UCSD-AML1 (cell line): ENCODE results near the gene GIT2.

Experiments used
- DNase-seq: peaks from one replicate; lab custom pipeline; 2025; ENCODE audit not compliant: unreplicated experiment; lab: John Stamatoyannopoulos, UW

Gene GIT2

GRCh38 chr12:109982210-109982609, 14.0 kb downstream of the GIT2 start:
- no peak for DNase-seq

GRCh38 chr12:109981311-109981710, 14.9 kb downstream of the GIT2 start:
- DNase-seq, result no peak

DNA sequence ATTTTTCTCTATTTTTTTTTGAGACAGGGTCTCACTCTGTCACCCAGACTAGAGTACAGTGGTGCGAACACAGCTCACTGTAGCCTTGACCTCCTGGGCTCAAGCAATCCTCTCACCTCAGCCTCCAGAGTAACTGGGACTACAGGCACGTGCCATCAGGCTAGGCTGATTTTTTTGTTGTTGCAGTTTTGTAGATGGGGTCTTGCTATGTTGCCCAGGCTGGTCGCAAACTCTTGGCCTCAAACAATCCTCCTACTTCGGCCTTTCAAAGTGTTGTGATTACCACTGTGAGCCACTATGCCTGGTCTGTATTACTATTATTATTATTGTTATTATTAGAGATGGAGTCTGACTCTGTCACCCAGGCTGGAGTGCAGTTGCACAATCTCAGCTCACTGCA, 23.3 kb downstream of the GIT2 start:
- no peak for DNase-seq

DNA sequence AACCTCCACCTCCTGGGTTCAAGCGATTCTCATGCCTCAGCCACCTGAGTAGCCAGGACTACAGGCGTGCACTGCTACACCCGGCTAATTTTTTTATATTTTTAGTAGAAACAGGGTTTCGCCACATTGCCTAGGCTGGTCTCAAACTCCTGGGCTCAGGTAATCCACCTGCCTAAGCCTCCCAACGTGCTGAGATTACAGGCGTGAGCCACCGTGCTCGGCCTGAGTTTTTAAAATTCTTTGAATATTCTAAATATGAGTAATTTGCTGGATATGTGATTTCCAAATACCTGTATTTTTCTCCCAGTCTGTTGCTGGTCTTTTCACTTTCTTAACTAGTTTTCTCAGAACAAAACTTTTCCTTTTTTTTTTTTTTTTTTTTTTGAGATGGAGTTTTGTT, 27.4 kb downstream of the GIT2 start:
- no peak for DNase-seq

DNA sequence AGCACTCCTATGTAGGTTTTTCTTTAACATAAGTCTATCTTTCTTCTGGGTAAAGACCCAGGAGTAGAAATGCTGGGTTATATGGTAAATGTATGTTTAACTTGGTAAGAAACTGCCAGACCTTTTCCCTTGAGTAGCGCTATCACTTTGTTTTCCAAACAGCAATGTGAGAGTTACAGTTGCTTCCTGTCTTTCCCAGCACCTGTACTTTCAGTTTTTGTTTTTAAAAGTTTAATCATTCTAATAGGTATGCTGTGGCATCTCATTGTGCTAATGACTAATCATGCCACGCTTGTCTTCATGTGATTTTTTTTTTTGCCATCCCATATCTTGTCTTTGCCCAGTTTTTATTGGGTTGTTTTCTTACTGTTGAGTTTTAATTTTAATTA, 28.1 kb downstream of the GIT2 start:
- no peak for DNase-seq

GRCh38 chr12:109967383-109968031, 28.7 kb downstream of the GIT2 start:
- no peak for DNase-seq

DNA sequence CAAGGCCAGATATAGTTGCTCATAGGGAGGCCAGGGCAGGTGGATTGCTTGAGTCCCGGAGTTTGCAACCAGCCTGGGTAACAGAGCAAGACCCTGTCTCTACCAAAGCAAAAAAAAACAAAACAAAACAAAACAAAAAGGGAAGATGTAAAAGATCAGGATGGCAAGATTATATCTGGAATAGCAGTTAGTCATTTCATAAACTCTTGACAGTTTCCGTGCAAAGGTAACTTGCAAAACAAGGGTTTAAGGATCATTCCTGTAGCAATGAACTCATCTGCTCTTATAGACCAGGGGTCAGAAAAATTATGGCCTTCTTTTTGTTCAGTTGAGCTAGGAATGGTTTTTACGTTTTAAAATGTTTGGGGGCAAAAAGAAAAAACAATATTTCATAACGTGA, 29.6 kb downstream of the GIT2 start:
- no peak for DNase-seq

DNA sequence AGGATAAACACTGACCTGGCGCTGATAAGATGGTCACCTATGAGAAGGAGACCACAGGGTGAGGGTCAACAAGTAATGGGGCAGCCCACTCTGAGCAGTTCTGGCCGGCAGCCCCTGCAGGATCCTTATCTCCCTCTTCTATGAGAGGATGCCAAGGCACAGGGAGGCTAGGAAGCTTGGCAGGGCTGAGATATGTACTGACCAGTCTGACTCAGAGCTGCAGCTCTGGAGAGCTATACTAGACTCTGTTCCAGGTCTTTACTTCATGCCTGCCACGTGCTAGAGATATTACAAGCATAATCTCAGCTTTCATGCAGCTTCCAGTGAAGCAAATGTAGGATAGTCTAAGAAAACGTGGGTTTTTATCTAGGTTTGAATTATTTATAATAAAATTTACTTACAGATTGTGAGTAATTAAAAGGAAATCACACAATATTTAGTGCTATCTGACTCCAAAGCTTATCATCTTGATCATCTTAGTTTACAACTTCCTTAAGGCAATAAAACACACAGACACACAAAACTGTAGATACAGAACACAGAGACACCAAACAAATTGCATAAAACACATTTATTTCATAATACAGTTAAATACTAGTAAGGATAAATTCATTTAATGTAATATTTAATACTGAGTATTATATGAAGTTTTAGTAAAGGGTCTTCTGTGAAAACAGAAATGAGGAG, 32.3 kb downstream of the GIT2 start:
- DNase-seq, result no peak

DNA sequence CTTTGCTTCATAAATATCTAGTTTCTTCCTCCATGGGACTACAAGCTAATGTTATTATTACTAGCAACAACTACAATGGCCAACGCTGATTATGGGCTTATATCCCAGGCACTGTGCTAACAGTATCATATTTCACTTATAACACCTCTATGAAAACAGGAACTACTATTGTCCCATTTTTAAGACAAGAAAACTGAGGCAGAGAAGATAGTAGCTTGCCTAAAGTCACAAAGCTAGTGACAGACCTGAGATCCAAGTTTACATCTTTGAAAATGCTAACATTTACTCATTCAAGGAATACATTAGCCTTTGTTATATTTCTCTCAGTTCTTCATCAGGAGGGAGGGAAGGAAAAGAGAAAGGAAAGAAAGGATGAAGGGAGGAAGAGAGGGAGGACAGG, 32.8 kb downstream of the GIT2 start:
- DNase-seq, result no peak

DNA sequence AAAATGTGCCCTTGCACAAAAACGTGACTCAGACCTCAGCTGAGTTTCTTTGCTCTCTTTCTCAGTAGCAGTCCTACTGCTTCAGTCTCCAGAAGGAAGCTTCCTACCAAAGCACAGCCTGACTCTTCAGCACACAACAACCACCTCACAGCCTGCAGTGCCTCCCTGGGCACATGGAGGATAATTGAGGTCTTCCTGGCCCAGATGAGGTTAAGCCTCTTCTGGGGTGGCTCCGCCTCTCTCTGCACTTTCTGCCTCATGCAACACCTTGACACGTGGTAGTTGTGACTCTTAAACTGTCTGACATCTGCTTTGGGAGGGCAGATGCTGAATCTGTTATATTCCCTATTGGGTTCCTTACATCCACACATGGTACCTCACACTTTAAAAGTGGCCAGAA, 33.8 kb downstream of the GIT2 start:
- DNase-seq, result no peak

GRCh38 chr12:109961612-109962011, 34.6 kb downstream of the GIT2 start:
- DNase-seq, result no peak

- no peak for DNase-seq
Measured at GRCh38 chr12:109961201-109961600, 35.0 kb downstream of the GIT2 start.

GRCh38 chr12:109959411-109960093, 36.6 kb downstream of the GIT2 start:
- no peak for DNase-seq

DNA sequence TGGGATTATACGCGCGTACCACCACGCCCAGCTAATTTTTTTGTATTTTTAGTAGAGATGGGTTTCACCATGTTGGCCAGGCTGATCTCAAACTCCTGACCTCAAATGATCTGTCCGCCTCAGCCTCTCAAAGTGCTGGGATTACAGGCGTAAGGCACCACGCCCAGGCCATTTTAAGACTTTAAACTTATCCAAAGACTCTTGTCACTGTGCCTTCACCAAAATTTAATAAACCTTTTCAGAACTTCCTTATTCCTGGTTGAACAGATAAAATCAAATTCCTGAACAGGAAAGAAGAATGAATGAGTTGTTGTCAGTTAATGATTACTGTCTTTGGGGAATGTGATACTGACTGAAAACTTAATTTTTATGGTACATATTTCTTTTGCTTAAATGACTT, 37.8 kb downstream of the GIT2 start:
- no peak for DNase-seq

DNA sequence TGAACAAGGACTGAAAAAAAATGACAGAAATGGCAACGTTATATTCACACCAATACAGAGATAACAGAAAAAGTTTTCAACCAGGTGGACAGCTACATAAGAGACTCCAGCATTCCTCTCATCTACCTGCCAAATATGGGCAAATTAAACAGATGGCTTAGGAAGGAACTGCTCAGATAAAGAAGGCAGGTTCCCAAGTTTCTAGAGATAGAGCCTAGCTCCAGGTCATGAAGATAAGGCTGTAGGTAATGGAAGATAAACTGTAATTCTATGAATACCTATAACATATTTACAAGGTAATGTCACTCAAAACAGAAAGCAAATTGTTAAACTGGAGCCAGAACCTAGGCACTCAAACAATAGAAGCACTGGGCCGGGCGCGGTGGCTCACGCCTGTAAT, 42.5 kb downstream of the GIT2 start:
- DNase-seq, result no peak

DNA sequence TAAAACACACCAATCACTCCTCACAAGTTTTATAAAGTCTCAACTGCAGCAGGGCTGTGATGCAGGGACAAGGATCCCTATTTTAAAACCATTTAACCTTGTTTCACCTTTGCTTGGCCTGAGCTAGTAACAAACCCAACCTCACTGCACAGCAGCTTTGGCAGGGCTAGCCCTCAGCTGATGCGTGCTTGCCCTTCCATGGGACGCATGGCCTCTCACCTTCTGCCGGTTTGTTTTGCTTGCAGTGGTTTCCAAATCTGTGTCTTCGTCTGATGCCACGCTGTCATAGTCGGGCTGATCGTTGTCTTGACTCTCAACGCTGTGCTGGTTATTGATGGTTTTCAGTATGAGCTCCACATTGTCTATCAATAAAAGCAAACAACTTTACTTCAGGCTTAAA, 43.3 kb downstream of the GIT2 start:
- DNase-seq, result no peak

- DNase-seq, result no peak
Measured at GRCh38 chr12:109952160-109952858, 43.9 kb downstream of the GIT2 start.

DNA sequence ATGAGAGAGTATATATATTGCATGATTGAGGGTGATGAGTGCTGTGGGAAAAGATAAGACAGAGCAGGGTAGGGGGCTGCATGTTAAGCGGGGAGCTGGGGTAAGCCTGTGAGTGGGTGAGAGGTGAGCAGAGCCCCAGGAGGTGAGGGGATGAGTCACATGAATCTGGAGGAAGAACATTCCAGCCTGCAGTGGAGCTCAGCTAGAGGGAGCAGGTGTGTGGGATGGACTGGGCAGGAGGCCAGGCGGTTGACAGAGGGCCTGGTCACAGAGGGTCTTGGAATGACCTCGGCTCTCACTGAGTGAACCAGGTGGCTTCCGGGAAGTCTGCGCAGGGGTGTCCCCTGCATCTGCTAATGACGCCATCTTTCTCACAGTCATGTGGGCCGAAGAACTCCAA, 44.4 kb downstream of the GIT2 start:
- no peak for DNase-seq

GRCh38 chr12:109951136-109951535, 45.0 kb downstream of the GIT2 start:
- no peak for DNase-seq

DNA sequence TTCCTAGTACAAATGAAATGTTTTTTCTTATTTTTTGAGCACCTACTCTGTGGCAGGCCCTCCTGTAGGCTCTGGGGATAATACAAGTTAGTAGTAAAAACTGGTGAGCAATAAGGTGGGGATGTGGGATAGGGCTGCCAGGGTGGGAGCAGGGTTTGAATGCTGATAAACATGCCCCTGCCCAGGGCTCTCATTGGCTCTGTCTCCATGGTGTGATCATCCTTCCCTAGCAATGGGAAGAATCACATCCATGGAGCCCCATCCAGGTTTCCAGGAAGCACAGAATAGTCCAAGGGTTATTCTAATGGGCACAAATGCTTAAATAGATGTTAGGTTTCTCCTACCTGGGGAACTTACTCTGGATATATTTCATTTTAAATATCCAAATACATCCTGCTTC, 45.5 kb downstream of the GIT2 start:
- DNase-seq, result no peak

DNA sequence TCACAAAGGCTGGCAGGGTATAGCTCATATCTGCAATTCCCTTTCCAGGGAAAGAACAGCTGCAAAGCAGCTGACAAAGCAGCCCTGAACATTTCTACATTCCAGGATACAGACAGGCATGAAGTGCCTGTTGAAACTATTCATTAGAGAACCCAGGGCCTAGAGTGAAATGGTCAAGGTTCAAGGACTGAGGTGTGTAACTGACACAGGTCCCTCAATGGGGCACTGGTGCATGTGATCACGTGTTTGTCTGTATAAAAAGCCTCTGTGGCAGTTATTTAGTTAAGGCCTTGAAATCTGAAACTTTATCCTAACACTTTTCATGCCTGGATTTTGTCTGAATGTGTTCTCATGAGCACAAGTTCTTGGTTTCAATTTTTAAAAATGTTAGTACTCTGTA, 47.1 kb downstream of the GIT2 start:
- no peak for DNase-seq

DNA sequence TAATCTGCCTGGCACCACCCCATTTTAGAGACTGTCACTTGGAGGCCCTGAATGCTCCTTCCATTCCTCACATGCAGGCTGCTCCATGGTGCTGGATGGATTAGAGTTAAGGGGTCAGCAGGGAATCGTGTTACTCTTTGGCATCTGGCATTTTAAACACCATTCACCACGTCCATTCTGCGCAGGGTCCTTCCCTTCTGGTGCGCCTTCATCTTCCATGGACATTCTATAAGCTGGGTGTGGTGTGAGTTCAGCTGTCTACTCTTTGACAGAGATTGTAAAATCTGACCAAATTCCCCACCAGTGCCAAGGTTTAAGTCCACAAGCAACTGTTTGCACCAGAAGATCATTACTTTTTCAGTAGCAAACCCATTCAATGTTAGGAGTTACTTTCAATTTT, 47.8 kb downstream of the GIT2 start:
- no peak for DNase-seq
